HG02610 (cell line): ENCODE measurements around the gene RFX8.
"Not testable (repeated sequence)": the region's sequence is repeated elsewhere in the genome, so short reads cannot be mapped to it uniquely, and the experiment has no call there.

ENCODE experiments used
- ATAC-seq: cut with Tn5 transposase; IDR thresholded peaks from one replicate; pipeline ENCODE4 v1.9.1; 2021; ENCODE audit warnings: mild to moderate bottlenecking, moderate library complexity; ENCODE audit not compliant: unreplicated experiment

RFX8 gene

GRCh38 chr2:101474731-101475384 is at the start of gene RFX8:
RFX8 (minus strand) TSS chr2:101475112; CDS start chr2:101466848, 8,264 bp downstream.
- ATAC-seq = no peak

DNA sequence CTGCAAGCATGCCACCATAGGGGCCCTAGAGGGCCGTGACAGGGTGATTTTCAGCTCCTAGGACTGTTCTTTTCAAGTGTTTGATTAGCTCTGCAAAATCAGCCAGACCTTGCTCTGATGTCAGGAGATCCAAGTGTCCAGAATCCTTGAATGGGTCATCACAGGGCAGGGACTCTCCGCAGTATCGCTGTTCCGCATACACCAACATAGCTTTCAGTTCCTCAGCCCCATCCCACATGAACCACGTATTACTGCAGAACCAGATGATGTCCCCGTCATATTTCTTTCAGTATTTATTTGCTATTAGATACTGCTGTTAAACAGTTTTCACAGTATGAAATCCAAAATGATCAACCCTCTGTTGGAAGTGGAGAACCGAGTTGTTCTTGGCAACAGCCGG is 46.6 kb upstream of the RFX8 start:
- no peak for ATAC-seq

- ATAC-seq = no peak
Observed at GRCh38 chr2:101520246-101520645, 45.3 kb upstream of the RFX8 start.

DNA sequence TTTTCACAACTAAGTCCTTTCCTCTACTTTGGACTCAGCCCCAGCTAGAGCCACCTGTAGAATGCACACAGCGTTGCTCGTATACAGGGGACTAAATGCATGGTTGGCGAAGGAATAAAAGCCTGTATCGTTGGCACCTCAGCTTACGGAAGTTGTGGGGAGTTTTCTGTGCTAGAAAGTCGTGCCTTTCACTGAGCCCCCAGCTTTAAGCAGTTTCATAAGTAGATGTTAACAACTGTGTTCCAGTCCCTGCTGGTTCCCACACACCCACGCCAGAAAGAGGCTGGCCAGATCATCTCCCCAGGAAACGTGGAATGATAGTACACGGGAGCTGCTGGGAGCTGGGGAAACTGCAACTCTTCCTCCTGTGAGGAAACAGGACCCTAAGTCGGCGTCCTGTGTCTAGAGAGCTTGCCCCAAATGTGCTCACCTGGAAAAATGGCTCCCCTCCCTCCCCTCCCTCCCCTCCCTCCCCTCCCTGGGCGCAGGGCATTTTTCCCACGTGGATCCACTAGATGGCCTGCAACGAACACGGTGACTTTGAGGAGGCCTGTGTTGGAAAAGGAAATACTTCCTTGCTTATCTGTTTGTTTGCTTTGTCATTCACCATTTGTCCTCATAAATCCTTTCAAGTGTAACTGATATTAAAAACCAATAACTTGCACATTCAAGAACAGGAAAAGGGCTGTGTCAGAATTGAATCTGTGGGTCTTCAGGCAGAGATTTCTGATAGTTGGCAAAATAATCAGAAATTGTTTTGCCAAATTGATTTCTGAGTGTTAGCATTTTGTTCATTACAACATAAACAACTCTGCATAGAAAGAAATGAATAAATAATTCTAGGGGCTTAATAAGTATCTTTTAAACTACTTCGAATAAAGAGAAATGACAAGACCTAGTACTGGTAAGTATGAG is 43.9 kb upstream of the RFX8 start:
- no peak for ATAC-seq

DNA sequence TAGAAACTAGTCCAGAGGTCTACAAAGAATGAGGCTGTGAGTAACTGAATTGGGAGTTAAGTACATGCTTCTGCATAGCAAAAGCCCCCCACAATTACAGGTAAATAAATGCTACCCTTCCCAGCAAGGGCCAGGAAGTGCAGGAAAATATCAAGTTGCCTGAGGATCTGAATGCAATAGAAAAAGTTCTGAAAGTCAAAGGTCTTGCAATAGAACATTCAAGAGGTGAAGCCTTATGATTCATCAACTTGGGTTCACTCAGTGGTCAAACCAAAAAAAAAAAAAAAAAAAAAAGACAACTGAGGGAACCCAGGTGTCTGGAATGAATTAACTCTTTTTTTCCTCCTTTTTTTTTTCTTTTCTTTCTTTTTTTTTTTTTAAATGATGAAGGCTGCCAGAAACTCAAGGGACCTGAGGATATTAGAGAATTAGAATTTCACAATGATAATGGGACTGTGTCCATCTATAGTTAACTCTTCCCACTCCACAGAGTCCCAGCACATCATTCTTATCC is 42.9 kb upstream of the RFX8 start:
- ATAC-seq = no peak

DNA sequence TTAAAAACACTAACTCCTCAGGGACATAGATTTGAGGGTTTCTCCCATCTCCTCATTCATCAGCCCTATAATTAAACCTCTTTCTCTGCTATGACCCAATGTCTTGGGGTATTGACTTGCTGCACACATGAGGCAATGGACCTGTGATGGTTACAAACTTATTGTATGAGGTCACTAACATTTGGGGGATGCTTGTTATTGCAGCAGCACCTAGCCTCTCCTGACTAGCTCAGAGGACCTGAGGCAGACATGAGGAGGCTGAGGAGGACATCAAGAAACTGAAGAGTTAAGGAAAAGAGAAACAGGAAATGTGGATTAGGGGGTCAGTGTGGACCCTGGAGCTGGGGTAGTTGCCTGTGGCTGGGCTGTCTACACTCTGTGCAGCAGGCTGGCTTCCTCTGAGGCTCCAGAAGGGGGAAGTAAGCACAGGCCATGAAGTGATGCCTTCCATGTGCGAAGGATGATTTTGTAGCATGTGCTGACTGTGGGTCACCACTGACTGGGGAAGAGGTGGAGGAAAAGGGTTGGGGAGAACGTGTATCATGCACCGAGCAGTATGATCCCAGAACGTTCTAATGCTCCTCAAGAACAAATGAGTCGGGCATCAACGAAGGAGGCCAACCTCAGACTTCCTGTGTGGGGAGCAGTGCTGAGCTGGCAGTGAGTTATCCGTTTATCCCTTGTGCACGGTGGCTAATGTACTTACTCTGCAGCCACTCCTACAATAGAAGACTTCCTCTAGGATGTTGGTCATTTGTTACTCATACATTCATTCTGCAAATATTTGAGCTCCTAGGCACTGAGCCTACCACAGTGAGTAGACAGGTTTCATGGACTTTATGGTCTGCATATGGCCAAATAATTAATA is 42.1 kb upstream of the RFX8 start:
- no peak for ATAC-seq

- no peak for ATAC-seq
Observed at GRCh38 chr2:101516349-101516748, 41.4 kb upstream of the RFX8 start.

DNA sequence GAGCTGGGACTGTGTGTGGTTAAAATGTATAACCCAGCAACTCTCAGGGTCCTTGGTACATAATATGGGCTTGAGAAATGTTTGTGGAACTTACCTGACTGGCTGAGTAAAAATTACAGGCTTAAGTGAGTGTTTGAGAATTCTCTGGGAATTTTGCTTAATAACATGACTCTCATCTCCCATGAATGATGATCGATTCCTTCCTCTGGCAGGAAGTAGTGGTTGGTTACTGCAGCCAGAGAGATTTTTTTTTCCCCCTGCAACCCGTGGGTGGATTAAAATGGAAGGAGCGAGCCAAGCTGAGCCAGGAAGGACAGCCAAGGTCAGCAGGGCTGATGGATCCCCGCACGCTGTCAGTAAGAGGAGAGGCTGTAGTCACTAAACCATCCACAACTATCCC is 40.6 kb upstream of the RFX8 start:
- ATAC-seq = no peak

DNA sequence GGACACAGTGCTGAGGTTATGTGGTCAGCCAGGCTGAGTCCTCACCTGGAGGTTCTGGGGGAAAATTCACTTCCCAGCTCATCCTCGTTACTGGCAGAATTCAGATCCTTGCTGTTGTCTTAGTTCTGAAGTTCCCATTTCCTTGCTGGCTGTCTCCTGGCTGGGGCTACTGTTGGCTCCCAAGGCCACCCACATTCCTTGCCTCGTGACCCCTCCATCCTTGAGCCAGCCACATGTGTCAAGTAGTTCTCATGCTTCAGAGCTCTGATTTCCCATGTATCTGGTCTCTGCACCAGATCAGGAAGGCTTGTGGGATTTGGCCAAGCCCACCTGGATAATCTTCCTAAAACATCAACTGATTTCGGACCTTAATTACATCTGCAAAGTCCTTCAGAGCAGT is 38.1 kb upstream of the RFX8 start:
- no peak for ATAC-seq

GRCh38 chr2:101511381-101511780 is 36.5 kb upstream of the RFX8 start:
- no peak for ATAC-seq

- no peak for ATAC-seq
Observed at GRCh38 chr2:101509499-101510284, 34.8 kb upstream of the RFX8 start.

DNA sequence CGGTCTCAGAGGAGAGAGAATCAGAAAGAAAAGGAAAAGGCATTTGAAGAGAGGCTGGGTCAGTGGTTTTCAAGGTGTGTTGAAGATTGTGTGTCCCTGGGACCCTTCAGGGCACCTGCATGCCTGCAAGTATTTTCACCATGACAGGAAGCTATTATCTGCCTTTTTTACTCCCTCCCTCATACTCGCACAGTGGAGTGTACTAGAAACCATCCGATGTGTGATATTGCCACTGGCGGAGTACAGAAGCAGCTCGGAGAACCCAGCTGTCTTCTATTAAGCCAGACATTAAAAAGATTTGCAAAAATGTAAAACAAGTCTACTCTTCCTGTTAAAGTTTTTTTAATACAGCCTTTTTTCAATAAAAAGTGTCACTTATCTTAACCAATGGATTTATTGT is 33.7 kb upstream of the RFX8 start:
- ATAC-seq = no peak

GRCh38 chr2:101505276-101505675 is 30.4 kb upstream of the RFX8 start:
- ATAC-seq = not testable (repeated sequence)

GRCh38 chr2:101504744-101505143 is 29.8 kb upstream of the RFX8 start:
- ATAC-seq = not testable (repeated sequence)

DNA sequence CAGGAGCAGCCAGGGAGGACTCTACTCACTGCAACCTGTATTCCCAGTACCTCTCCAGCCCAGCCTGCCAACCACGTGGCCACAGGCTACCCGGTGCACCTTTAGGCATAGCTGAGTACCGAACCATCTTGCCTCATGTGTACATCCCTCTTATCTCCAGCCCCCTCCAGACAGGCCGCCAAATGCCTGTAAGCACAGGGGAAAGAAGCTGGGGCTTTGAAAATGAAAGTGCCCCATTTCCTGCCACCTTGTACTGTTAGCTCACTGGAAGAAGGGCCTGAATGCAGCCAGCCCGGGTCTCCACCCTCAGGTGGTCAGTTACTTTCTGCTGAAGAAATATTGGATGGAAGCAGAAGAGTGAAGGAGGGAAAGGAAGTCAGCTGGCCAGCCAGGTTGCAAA is 27.2 kb upstream of the RFX8 start:
- no peak for ATAC-seq

DNA sequence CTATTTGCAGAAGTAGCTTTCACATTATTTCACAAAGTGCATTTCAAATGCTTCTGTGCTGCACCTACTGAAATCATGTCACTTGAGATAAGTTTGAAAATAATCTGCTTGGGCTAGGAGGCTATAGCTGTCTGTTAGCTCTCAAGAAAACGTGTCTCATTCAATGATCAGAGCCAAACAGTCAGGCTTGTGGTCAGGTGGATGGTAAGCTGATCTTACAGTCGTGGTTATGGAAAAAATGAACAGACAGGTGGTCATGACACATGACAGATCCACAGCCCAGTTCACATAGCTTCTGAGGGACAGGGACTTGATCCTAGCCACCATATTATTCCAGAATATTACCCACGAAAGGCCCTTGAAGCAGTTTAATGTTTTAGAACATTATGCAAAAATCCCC is 26.5 kb upstream of the RFX8 start:
- no peak for ATAC-seq

DNA sequence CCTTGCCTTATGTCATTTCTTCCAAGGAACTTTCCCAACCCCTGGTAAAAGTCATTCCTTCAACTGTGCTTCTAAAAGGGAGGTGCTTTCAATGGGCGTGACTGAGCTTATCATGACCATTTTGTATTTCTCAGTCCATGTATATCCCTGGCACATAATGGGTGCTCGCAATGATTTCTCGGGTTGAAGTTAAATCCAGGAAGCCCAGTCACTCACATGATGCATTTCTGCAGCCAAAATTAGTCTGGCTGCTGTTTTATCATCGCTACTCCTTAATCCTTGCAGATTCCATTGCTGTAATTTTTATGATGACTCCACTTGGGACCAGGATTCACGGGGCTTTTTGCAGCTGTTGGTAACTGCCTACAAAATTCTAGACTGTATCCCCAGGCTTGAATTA is 25.9 kb upstream of the RFX8 start:
- no peak for ATAC-seq

DNA sequence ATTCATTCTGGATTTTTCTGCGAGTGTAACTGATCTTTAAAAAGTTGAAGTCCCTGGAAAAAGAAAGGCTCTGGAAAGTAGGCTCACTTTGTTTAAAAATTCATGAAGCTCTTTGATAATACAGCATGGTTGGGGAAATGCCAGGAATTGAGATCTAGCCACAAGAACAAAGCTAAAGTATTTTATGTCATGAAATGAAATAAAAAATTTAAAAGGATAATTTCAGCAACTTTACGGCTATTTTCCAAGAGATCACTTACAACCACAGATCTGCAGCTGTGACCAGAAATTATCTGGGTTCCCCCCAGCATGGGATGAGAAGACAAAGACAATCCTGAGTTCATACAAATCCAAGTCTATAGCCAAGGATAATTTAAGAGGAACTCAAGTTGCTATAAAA is 25.3 kb upstream of the RFX8 start:
- no peak for ATAC-seq

- ATAC-seq = no peak
Observed at GRCh38 chr2:101496279-101496678, 21.4 kb upstream of the RFX8 start.

DNA sequence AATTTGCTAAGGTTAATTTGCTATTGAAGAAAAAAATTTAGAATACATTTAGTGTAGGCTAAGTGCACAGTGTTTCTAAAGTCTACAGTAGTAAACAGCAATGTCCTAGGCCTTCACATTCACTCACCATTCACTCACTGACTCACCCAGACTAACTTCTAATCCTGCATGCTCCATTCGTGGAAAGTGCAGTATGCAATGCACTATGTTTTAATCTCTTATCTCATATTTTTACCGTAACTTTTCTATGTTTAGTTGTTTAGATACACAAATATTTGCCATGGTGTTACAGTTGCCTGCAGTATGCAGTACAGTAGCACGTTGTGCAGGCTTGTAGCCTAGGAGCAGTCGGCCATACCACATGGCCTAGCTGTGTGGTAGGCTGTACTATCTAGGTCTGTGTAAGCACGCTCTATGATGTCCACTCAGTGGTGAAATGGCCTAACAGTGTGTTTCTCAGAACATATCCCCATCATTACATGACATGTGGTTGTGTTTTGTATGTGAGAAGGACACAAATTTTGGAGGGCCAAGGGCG is 18.1 kb upstream of the RFX8 start:
- no peak for ATAC-seq
